HG02840 (cell line): Measurements from ENCODE around the gene VPS37B.
"Not testable (repeated sequence)": the region's sequence is repeated elsewhere in the genome, so short reads cannot be mapped to it uniquely, and the experiment has no call there.

Source experiments
- ATAC-seq: cut with Tn5 transposase; IDR thresholded peaks from one replicate; pipeline ENCODE4 v1.9.1; 2021; ENCODE audit warnings: mild to moderate bottlenecking, moderate library complexity, moderate number of reproducible peaks; ENCODE audit not compliant: unreplicated experiment, low FRiP score

Gene VPS37B

DNA sequence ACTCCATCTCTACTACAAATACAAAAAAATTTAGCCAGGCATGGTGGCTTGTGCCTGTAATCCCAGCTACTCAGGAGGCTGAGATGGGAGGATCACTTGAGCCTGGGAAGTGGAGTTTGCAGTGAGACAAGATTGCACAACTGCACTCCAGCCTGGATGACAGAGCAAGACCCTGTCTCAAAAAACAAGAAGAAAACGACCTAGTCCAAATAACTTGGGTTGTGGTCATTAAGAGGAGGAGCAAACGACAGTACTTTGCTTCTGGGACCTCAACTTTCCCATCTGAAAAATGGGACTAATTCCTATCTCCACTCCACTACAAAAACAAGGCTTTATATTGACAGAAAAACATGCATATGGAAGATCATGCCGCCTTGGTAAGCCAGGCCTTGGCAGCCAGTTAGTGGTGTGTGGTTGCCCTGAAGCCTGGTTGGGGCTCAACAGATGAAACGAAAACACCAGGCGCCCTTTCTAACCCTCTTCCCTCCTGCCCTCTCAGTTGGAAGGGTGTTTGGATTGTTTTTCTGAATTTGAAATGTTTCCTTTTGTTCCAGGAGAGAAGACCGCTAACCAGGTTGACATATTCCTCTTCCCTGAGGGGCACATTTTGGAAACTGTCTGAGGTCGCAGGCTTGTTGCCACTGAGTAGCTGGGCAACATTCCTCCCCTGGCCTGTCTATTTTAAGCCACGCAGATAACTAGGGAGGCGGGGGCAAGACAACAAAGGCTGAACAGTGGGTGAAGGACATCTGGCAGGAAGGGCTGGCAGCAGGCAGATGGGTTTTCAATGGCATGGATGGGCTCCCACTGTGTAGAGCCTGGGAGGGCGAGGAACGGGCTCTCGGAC, 13.7 kb upstream of the VPS37B start:
- no peak for ATAC-seq

DNA sequence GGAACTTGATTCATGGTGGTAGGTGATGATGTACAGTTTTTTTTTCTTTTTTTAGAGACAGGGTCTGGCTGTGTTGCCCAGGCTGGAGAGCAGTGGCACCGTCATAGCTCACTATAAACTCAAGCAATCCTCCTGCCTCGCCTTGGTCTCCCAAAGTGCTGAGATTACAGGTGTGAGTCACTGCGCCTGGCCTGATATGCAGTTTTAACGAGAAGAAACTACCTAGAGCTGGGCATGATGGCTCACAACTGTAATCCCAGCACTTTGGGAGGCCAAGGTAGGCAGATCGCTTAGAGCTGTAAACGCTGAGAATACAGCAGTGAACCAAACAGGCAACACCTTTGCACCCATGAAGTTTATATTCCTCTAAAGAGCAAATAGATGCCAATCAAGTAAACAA, 13.0 kb upstream of the VPS37B start:
- no peak for ATAC-seq

DNA sequence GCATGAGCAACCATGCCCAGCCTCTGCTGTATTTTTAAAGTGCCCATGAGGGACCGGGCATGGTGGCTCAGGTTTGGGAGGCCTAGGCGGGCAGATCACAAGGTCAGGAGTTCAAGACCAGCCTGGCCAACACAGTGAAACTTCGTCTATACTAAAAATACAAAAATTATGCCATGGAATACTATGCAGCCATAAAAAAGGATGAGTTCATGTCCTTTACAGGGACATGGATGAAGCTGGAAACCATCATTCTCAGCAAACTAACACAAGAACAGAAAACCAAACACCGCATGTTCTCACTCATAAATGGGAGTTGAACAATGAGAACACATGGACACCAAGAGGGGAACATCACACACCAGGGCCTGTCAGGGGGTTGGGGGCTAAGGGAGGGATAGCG, 9.3 kb upstream of the VPS37B start:
- ATAC-seq = not testable (repeated sequence)

DNA sequence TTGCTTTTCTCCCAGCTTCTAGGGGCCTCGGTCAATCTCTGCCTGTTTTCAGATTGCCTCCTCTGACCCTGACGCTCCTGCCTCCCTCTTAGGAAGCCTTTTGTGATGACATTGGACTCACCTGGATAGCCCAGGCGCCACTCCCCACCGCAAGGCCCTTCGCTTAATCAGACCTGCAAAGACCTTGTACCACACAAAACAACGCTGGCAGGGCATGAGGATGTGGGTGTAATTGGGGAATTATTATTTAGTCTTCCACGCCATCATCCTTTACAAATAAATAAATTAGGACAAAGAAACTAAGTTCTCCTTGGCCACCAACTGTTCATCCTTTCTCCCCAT, 7.7 kb upstream of the VPS37B start:
- no peak for ATAC-seq

DNA sequence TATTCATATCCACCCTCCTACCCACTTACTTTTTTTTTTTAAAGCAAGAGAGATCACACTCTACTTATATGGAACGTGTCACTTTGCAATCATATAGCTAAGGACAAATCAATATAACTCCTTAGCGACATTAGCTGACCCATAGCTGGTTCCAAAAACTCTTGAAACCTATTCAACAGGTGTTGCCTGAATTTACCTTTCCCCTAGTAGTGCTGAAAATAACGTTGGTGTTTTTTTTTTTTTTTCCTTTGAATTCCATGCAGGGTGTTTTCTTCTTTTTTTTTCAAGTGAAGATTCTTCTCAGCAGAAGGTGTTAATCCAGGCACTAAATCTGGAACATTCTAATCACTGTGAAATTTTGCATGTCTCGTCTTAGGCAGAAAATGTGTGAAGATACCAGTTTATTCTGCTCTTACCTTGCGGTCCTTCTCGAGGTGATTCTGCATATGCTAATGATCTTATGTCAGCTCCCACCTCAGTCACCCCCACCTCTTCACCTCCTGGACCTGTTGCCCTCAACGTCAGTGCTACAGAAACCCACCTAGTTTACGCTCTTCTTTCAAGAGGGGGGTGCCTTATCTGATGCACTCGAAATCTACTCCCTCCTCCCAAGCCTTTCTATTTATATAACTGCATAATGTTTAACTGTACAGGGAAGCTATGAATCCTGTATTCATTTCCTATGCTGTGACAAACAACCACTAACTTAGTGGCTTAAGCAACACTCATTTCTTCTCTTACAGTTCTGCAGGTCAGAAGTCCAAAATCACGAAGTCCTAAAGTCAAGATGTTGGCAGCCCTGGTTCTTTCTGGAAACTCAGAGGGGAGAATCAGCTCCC, 7.1 kb upstream of the VPS37B start:
- no peak for ATAC-seq

DNA sequence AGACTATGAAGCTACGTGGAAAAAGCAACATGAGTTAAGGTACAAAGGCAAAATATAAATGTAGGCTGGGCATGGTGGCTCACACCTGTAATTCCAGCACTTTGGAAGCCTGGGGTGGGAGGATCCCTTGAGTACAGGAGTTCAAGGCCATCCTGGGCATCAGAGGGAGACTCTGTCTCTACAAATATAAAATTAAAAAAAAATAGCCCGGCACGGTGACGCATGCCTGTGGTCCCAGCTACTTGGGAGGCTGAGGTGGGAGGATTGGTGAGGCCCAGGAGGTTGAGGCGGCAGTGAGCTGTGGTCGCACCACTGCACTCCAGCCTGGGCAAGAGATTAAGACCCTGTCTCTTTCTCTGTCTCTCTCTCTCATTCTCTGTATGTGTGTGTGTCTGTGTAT, 4.0 kb upstream of the VPS37B start:
- no peak for ATAC-seq

DNA sequence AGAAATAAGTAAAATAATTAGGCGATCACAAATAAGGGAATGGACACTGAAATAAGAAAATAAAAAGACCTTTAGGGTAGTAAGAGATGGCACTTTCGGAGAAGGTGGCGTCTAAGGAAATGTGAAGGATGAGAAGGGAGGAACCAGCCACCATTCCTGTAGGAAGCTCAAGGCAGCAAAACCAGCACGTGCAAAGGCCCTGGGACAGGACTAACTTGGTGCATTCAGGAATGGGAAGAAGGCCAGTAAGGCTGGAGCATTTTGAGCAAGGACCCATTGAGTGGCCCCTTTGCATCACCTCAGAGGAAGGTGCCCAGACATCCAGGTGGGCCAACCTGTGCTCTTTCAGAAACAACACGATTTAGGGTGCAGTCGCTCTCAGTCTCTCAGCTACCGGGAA, 738 bp upstream of the VPS37B start:
- no peak for ATAC-seq

DNA sequence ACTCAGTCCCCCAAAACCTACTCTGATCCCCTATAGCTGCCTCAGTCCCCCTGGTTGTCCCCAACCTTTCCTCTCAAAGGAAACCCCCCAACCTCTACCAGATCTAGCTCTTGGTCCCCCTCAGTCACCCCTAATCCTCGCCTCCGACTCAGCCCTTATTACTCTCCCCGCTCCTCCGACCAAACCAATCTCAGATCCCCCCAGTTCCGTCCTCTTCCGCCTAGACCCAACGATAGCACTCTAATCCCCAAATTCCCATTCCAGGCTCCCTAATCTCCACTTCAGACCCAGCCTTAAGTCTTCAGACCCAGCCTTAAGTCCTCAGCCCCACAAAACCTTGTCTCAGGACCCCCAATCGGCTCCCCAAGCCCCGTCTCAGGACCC, 612 bp downstream of the VPS37B start:
- ATAC-seq = no peak

DNA sequence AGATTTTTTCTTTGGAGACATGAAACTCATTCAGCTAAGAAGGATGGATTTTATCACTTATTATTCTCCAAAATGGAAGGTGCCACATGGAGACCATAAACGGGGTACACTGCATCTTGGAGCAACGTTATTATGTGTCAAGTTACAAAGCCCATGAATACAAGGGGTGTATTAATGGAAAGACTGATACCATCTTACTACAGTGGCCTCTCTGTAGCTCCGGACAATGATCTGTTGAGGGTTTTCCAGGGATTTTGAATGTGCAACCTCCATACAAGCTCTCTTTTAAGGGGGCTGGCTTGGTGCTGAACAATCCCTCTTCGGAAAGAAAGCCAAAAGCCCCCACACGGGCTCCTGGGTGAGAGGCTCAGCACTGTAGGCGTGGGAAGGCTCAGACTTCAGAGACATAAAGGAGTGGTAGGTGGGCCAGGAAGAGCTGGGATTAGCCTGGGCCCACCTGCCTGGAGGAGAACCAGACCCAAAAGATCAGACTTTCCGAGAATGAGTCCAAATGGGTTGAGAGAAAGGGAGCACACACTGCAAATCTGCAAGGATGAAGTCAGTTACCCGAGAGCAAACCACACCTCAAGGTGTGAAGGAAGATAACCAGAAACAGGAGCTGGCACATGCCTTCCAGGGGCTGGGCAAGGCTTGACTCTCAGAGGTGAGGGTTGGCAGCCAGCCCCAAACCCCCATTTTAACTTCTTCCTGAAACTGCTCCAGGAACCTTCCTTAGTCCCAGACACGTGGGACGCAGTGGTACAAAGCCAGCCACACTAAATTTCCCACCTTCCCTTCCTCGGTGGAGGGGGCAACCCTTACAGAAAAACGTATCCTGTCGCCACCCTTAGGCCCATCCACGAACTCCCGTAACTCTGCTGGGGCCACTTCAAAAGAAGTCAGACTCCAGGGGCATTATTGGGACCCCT, 1.5 kb downstream of the VPS37B start:
- ATAC-seq = no peak

DNA sequence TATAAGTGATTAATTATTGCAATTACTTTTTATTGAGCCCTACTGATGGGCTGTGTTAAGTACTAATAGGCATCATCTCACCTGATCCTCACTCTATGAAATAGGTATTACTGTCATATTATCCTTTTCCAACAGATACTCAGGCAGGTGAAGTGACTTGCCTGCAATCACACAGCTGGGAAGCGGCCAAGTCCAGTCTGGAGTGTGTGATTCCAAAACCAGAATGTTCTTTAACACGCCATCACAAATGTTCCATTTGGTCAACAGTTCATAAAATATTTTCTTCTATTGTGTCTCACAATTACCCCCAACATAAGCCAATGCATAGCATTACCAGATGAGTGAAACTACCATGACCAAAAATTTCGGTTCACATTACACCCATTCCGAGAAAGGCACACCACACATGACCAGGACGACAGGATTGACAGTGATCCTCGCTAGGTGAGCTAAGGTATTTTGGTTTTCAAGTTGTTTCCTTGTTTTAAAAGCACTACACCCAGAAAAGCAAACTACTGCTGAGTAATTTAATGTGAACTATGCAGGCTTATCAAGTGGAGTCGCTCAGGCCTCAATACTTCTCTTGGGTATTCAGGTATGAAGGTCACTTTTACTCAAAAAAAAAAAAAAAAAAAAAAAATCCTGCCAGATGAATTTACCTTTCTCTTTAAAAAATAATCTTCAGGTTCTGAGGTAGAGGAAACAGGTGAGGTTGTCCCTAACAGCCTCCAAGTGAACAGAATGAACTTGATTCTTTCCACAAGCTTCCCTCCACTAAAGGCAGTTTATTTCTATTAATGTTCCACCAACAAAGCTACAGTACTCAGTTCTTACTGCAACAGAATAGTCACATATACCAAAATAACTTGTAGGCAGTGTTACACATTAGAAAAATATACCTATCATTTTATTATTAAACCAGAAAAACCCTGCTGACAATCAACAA, 2.4 kb downstream of the VPS37B start:
- no peak for ATAC-seq

DNA sequence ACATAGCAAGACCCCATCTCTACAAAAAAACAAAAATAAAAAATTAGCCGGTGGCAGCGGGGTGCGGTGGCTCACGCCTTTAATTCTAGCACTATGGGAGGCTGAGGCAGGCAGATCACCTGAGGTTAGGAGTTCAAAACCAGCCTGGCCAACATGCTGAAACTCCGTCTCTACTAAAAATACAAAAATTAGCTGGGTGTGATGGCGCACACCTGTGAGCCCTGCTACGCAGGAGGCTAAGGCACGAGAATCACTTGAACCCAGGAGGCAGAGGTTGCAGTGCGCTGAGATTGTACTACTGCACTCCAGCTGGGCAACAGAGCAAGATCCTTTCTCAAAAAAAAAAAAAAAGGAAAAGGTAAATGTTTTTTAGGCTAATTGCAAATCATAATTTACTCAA, 3.2 kb downstream of the VPS37B start:
- ATAC-seq = not testable (repeated sequence)

DNA sequence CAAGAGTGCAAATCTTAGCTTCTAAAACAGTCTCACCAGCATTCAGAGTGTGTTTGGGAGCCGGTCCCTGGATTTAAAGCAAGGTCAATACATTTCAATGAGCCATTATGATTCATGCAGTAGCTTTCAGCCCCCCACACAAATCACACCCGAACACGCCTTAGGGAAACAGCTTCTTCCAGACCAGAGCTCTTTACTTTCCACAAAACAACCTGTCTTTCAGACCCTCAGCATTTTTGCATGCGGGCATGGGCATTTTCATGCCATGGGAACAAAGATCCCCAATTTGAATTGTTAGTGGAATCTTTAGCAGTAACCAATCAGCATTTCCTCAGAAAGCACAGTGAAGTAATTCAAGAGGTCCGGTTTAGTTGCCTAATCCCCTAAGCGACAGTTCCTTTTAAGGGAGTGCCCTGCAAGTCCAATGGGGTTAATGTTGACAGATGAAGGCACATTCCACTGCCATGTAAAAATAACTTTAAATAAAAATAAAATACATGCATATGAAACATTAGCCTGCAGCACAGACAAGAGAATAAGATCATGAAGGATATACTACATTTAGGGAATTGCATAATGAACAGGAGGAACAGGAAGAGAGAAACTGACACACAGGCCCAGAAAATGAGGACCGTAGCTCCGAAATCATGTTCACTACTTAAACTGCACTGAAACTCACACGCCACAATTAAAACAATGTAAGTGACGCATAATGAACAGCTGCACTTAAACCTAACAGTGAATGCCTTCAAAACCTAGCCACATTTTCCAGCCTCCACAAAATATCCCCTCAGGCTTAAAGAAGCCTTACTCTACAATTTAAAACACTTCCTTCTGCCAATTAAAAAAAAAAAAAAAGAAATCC, 4.0 kb downstream of the VPS37B start:
- no peak for ATAC-seq

DNA sequence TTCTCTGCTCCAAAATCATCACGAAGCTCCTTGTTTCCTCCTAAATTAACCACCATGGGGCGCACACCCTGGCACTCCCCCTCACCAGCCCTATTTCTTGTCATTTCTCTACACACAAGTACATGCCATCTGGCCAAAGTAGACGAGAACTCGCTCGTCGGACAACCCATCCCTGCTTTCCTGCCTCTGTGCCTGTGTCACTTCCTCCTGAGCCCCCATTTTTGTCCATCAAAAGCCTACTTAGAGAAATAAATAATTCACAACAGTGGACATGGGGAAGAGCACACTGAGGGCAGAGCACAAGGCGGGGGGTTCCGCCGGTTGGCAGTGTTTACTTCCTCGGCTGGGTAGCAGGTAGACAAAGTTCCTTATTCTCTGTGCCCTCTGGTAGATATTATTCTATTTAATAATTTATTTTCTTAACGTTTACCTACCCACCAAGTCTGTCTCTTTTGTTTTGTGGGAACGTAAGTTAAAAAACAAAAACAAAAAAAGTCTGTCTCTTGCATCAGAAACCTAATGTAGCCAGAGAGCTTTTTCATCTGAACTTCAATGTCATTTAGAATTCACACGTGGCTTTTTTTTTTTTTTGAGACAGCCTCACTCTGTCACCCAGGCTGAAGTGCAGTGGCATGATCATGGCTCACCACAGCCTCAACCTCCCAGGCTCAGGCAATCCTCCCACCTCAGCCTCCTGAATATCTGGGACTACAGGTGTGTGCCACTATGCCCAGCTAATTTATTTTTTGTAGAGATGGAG, 6.0 kb downstream of the VPS37B start:
- ATAC-seq = no peak

DNA sequence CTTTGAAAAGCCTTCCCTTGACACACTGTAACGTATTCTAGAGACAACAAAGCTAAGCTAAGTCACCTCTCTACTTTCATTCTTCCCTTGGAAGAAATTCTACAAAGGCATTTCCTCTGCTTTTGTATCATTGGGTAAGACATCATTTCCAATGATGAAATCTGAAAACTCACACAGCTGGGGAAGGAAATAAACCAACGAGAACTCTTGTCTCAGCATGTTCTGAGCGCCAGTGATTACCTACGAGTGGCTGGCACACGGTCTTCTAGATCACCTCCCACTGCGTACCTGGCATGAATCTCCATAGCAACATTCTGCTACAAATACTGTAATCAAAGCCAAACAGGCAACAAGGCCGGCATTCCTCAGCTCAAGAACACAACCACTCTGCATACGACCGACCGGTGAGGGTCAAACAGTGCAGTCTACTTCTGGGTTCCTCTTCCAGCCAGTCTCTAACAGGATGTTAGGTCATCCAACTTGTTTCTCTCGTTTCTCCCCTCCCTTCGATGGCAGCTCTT, 7.6 kb downstream of the VPS37B start:
- ATAC-seq = no peak

DNA sequence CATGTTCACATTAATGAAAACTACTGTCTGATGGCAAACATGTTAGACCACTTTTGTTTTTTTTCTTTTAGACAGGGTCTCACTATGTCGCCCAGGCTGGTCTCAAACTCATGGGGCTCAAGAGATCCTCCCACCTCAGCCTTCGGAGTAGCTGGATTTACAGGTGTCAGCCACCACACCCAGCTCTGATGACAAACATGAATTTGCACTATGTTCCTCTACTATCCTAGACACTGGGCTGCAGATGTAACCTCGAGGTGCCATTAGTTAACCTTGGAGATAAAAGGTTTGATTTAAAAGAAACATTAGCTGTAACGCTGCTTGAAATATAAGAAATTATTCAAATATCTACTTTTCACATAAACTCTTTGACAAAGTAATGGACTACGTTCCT, 8.1 kb downstream of the VPS37B start:
- no peak for ATAC-seq

DNA sequence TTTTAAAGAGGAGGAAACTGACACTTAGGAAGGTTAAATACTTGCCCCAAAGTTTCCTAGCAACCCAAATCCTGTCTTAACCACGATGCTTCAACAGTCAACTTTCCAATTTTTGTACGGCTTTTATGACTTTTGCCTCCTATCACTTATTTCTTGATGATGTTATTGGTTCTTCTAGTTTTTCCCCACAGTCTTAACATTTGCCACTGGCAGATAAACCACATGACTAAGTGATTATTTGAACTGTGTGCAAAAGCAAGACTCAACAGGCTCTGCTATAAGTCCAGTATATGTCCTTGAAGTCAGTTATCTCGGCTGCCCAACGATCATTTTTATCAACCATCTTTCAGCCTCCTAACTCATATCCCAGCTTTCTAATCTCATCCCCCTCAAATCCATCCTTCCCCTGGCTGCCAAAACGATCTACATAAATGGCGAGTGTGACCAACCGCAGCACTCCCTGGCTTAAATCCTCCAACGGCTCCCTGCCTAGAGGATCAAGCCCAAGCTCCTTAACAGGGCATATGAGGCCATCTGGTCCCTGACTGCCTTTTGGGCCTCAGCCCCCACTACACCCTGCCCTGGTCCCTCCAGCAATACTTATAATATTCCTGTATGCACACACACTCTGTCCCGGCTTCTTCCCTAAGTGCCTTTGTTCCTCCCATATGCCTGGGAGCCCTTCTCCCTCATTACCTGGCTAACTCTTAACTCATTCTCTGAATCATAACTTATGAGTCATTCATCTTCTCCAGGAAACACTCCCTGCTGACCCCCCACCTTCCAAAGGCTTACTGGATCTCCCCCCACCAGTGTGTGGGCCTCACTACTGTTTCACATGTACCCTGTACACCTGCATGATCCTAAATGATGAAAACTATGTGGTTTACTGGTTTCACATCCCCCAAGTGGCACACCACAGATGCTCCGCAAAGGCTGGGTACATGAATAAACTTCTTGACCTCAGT, 8.8 kb downstream of the VPS37B start:
- ATAC-seq = peak; percentile 81

DNA sequence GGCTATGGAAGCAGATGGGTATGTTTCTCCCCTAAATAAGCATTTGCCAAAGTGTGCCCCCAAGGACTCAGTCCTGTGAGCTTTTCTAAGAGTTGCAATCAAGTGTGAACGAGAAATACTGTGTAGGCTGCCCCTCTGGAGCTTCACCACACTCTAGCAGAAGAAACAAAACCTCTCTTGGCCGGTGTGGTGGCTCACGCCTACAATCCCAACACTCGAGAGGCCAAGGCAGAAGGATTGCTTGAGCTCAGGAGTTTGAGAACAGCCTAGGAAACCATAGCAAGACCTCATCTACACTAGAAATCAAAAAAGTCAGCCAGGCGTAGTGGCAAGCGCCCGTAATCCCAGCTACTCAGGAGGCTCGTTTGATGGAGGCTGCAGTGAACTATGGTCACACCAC, 9.8 kb downstream of the VPS37B start:
- no peak for ATAC-seq
